Stomach (tissue), 4 donors: ENCODE measurements around the gene IDI2.

Experiments
- CTCF ChIP-seq, 7 experiments: fragments of 450-650 bp in 4 of 7; fragments of 200-600 bp in 3 of 7; sonication (generic) in 3 of 7; IDR thresholded peaks; one replicate each; pipeline ENCODE4 v1.5.1; 2016 to 2019; ENCODE audit warnings: antibody characterized with exemption in 7 of 7, control low read depth in 2 of 7, mild to moderate bottlenecking in 1 of 7
- EP300 ChIP-seq: sonication (generic); formaldehyde crosslinking; IDR thresholded peaks from one replicate; pipeline ENCODE4 v1.6.1; 2017; ENCODE audit warnings: antibody characterized with exemption
- POLR2A ChIP-seq, 4 donors: fragments of 450-650 bp; IDR thresholded peaks; one replicate each; pipeline ENCODE4 v1.6.1; 2016; ENCODE audit warnings: antibody characterized with exemption in 4 of 4, control low read depth in 2 of 4, mild to moderate bottlenecking in 1 of 4, moderate library complexity in 1 of 4
- POLR2AphosphoS5 ChIP-seq, 3 donors: sonication (generic); formaldehyde crosslinking; IDR thresholded peaks; one replicate each; pipeline ENCODE4 v1.6.1; 2016; ENCODE audit warnings: antibody characterized with exemption in 3 of 3

- TF ChIP-seq POLR2AphosphoS5 (IDR thresholded peaks at IDR 0.05) (no peak), CTCF (IDR thresholded peaks at IDR 0.05) (no peak), POLR2A (IDR thresholded peaks at IDR 0.05) (no peak), EP300 (no peak)
Measured at GRCh38 chr10:1002425-1003006, 23.1 kb downstream of the IDI2 start.
